H54 (cell line): ENCODE data around the gene BCORL1.

Source experiments
- DNase-seq: peaks from one replicate; pipeline ENCODE4 v3.0.0; 2011; ENCODE audit warnings: low spot score, mixed read lengths; ENCODE audit not compliant: insufficient read length
- FAIRE-seq: peaks from 3 replicates; lab custom pipeline; 2011; peaks lifted over from hg19 to GRCh38; lab: Jason Lieb, UNC
- POLR2A ChIP-seq: IDR thresholded peaks from 2 replicates; pipeline ENCODE4 v1.6.1; 2011; ENCODE audit warnings: low read depth, mild to moderate bottlenecking, low read length

BCORL1 gene

GRCh38 chrX:130080791-130081367, 98.4 kb downstream of the BCORL1 start:
- no peak for TF ChIP-seq POLR2A
- FAIRE-seq (no peak), DNase-seq (no peak)

DNA sequence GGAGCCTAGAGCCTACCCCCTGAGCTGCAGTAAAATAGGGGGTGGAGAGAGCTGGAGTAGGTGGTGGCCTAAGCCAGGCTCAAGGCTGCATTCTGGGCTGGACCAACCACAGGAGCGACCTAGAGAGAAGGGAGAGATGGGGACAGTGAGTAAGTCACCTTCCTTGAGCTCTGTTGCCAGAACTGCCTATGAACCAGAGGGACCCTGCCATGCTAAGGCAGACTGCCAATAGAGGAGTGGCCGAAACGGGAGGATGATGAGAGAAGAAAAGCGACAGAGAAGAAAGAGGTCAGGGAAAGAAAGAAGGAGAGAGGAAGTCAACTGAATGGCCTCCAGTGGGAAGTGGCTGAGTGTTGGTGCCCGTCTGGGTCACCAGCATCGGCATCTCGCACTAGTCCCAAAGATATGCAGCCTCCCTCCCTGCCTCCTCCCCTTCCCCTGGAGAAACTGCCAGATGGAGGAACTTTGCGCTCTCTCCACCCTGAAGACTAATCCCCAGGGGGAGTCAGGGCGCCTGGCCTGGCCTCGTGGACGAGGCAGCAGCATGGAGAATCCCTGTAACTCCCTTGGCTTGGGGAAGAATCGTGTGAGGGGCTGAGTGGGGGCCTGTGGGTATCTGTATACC, 99.1 kb downstream of the BCORL1 start:
- TF ChIP-seq POLR2A, result no peak
- no peak for DNase-seq
- FAIRE-seq, result no peak

- FAIRE-seq (no peak), DNase-seq (no peak)
- TF ChIP-seq POLR2A, result no peak
Observed at GRCh38 chrX:130082244-130083106, 100.0 kb downstream of the BCORL1 start.

DNA sequence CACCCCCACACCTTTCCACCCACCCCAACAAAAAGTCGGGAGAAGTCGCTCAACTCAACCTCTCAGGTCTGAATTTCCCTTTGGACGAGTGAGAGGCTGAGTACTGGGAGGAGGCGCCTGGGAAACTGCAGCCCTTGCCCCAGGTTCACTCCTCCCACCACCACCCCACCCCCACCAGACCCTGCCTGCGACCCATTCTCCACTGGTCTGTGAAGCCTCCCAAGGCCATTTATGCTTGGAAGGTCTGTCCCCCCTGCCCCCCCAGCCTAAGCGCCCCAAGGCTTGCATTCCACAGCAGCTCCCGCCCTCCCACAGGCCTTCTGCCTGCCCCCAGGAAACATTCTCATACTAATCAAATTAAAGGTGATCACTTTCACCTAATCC, 100.7 kb downstream of the BCORL1 start:
- DNase-seq (no peak), FAIRE-seq (no peak)
- no peak for TF ChIP-seq POLR2A

DNA sequence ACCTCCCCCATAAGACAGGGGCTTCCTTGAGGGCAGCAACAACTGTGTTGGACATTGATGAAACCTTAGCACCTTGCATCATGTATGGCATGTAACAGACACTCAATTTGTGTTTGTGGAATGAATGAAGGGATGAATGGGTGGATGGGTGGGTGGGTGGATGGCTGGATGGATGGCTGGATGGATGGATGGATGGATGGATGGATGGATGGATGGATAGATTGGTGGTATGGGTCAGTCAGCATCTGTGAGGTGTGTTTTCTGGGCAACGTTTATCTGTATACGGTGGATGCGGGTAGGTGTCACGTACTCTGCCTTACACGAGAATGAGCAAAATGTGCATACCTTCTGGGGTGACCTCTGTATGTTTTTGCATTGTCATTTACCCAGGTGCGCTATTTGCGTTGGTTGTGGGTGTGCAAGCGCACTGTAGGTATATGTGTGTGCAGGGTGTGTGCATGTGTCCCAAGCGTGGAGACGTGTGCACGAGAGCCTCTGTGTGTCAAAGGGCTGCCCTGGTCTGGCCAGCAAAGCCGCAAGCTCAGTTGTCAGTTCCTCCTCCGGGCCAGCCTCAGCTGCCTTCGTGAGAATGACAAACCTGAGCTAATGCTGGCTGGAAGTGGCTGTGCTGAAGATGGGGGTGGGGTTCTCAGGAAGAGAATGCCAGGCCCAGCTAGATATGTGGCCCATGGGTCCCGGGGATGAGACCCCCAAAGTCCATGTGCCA, 101.4 kb downstream of the BCORL1 start:
- TF ChIP-seq POLR2A, result no peak
- no peak for FAIRE-seq
- DNase-seq, result no peak

DNA sequence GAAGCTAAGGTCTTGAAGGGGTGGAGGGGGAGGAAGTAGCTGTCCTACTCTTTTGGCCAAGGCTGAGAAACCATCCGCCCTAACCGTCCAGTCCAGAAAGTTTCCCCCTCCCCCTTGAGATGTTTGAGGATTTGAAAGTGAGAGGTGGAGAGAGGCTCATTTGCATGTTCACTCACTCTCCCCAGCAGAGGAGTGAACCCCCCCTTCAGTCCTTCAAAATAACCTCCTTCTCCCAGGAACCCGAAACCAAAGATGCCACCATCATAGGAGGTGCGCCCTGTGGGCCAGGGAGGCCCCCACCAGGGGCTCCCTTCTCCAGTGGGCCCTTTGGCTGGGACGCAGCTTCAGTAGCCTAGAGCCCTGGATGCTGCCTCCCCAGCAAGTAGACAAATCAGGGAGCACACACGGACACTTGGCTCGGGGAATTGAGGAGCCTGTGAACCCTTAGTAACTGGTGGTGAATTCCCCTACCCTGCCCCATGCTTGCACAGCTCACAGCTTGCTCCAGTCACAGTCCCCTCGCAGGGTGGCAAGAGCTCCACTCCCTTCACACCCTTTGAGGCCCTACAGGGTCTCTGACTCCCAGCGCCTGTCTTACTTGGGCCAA, 102.3 kb downstream of the BCORL1 start:
- DNase-seq, result no peak
- FAIRE-seq, result no peak
- TF ChIP-seq POLR2A, result no peak

DNA sequence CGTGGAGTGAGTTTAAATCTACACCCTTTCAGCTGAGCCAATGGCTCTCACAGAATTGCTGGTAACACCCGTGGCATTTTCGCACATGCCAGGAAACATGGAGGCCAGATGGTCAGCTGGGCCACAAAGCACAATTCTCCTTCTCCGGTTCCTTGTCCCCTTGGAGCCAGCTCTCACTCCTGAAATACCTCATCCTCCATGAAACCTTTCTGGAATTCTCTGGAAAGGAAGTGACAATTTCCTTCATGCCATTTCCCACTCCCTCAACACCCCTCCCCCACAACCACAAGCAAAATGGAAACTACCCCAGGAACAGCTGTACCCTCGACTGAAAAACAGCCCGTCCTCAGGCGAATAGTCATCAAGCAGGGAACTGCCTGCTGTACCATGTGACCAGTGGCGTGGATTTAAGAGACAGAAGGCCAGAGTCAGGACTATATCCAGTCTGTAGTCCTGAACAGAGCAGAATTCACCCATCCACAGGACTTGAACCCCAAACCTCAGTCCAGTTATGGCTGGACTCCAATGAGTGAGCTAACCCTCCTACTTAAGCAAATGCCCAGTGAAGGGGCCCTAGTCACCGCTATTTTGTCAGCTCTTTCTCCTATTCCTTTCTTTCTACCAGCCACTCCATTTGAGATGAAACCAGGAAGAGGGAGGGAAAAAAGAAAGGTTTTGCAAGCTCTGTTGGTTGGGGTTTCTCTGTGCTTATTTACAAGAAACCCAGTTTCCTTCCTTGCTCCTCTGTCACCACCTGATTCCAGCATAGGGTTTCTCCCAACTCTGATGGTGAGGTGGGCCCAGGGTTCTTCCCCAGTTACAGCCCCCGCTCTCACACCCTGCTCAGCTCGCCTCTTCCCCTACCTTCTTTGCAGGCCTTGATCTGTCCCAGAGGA, 103.4 kb downstream of the BCORL1 start:
- no peak for FAIRE-seq
- DNase-seq, result no peak
- no peak for TF ChIP-seq POLR2A

- no peak for FAIRE-seq
Observed at GRCh38 chrX:130086447-130087206, 104.2 kb downstream of the BCORL1 start.

DNA sequence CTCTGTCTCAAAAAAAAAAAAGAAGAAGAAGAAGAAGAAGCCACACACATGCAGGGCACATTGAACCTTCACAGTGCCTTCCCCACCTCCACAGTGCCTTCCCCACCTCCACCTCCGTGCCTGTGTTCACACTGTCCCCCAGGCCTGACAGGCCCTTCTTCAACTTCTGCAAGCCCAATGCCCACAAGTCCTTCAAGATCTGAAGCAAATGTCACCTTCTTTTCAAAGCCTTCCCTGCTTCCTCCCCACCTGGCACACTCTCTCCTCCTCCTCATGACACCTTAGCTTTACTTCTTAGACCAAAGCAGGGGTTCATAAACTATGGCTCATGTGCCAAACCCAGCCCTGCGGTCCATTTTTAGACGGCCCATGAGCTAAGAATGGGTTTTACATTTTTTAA, 107.9 kb downstream of the BCORL1 start:
- DNase-seq (no peak), FAIRE-seq (no peak)
- no peak for TF ChIP-seq POLR2A

More at GRCh38 chrX:130086447-130087206, 104.2 kb downstream of the BCORL1 start:
- DNase-seq, result no peak
- no peak for TF ChIP-seq POLR2A

DNA sequence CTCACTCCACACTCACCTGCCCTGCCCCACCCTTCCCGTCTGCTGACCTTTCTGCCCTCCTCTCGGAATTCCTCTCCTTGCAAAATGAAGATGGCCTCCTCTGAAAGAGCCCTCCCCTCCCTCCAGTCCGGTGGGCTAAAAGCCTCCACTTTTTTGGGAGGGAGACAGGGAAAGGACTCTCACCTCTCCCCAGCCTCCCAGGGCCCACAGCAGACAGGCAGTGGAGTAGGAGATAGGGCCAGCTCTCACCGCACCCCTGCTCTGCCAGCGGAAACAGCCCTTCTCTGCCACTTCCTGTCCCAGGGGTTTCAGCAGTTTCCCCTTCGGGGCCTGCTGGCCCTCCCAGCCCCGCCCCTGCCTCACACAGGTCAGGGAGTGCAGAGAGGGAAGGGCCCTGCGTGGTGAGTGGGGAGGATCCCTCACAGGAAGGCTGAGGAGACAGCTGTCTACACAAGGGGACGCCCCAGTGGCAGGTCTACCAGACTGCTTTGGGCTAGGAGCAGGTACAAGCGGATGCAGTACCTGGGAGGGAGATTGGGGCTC, 109.6 kb downstream of the BCORL1 start:
- TF ChIP-seq POLR2A, result no peak
- no peak for DNase-seq
- FAIRE-seq, result no peak

GRCh38 chrX:130093271-130093670, 110.8 kb downstream of the BCORL1 start:
- FAIRE-seq (no peak), DNase-seq (no peak)
- TF ChIP-seq POLR2A, result no peak

DNA sequence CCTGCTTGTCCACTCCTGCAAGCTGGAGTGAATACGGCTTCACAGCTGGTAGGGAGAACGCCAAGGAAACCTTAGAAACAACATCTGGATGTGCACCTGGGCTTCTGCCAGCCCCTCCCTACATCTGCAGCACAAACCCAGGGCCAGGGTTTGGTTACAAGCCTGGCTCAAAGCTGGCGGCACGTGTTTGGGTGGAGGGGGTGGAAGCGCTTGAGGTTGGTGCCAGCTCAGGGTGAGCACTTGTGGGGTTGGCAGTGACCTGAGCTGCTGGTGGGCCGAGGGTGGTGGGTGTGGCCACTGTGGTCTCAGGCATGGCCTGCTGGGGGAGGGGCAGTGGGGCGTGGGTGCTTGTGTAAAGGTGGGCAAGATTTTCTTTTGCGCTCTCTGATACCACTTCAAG, 112.3 kb downstream of the BCORL1 start:
- no peak for TF ChIP-seq POLR2A
- FAIRE-seq (no peak), DNase-seq (no peak)
